Neuronal stem cell (in vitro differentiated cells): ENCODE data around the gene AK6.

Experiments used
- DNase-seq: peaks from one replicate; pipeline ENCODE4 v3.0.0-alpha.2; 2013; ENCODE audit warnings: low spot score
- H2AFZ ChIP-seq: one replicate; pipeline ENCODE4 v1.6.1; 2013; ENCODE audit warnings: mild to moderate bottlenecking, low read length, inconsistent platforms
- H2AK5ac ChIP-seq: 2 replicates; pipeline ENCODE4 v1.6.1; 2013; ENCODE audit warnings: low read depth, mild to moderate bottlenecking, inconsistent platforms, low read length, moderate library complexity, mixed read lengths
- H2BK120ac ChIP-seq: 2 replicates; pipeline ENCODE4 v1.6.1; 2013; ENCODE audit warnings: low read depth, mild to moderate bottlenecking, inconsistent platforms, low read length, moderate library complexity, mixed read lengths
- H2BK12ac ChIP-seq: one replicate; pipeline ENCODE4 v1.6.1; 2013; ENCODE audit warnings: low read length, inconsistent platforms
- H2BK15ac ChIP-seq: 2 replicates; pipeline ENCODE4 v1.6.1; 2013; ENCODE audit warnings: mild to moderate bottlenecking, low read length, inconsistent platforms, mixed read lengths
- H2BK5ac ChIP-seq: one replicate; pipeline ENCODE4 v1.6.1; 2013; ENCODE audit warnings: inconsistent platforms, mild to moderate bottlenecking, low read length, moderate library complexity
- H3K14ac ChIP-seq: one replicate; pipeline ENCODE4 v1.6.1; 2013; ENCODE audit warnings: low read length, inconsistent platforms
- H3K18ac ChIP-seq: 2 replicates; pipeline ENCODE4 v1.6.1; 2013; ENCODE audit warnings: low read length, inconsistent platforms
- H3K23ac ChIP-seq: 2 replicates; pipeline ENCODE4 v1.6.1; 2013; ENCODE audit warnings: low read depth, mild to moderate bottlenecking, mixed read lengths, low read length, inconsistent platforms; ENCODE audit not compliant: poor library complexity
- H3K27ac ChIP-seq: replicated peaks from 3 replicates; pipeline ENCODE4 v1.5.1; 2013; ENCODE audit warnings: low read length, inconsistent platforms
- H3K27me3 ChIP-seq, 3 experiments: 2 replicates each; pipeline ENCODE4 v1.6.1; 2013; ENCODE audit warnings: low read length in 3 of 3, mild to moderate bottlenecking in 2 of 3, inconsistent platforms in 1 of 3, low read depth in 1 of 3, mixed read lengths in 1 of 3, moderate library complexity in 1 of 3; ENCODE audit not compliant: control insufficient read depth in 3 of 3, insufficient read depth in 3 of 3
- H3K36me3 ChIP-seq, 2 donors: replicated peaks in 1 of 2; 2 replicates each; pipeline ENCODE4 v1.6.1; 2013; ENCODE audit warnings: low read length in 2 of 2; ENCODE audit not compliant: control insufficient read depth in 2 of 2, insufficient read depth in 2 of 2
- H3K4ac ChIP-seq: 2 replicates; pipeline ENCODE4 v1.6.1; 2013; ENCODE audit warnings: inconsistent platforms, mild to moderate bottlenecking, low read length, moderate library complexity
- H3K4me1 ChIP-seq, 2 donors: 1 replicate in 1 of 2; 2 replicates in 1 of 2; pipeline ENCODE4 v1.6.1; 2013; ENCODE audit warnings: low read length in 2 of 2, low read depth in 1 of 2; ENCODE audit not compliant: control insufficient read depth in 2 of 2, insufficient read depth in 1 of 2
- H3K4me2 ChIP-seq: one replicate; pipeline ENCODE4 v1.6.1; 2013; ENCODE audit warnings: mild to moderate bottlenecking, low read length, inconsistent platforms; ENCODE audit not compliant: insufficient read depth, poor library complexity, severe bottlenecking
- H3K4me3 ChIP-seq, 2 donors: 2 replicates each; pipeline ENCODE4 v1.5.1; 2013; ENCODE audit warnings: low read length in 2 of 2, mild to moderate bottlenecking in 2 of 2, inconsistent platforms in 1 of 2, moderate library complexity in 1 of 2
- H3K79me1 ChIP-seq: one replicate; pipeline ENCODE4 v1.6.1; 2013; ENCODE audit warnings: low read depth, mild to moderate bottlenecking, inconsistent platforms, low read length, moderate library complexity
- H3K9ac ChIP-seq: one replicate; pipeline ENCODE4 v1.6.1; 2013; ENCODE audit warnings: mild to moderate bottlenecking, low read depth, low read length, inconsistent platforms; ENCODE audit not compliant: poor library complexity
- H3K9me3 ChIP-seq, 2 donors: replicated peaks in 1 of 2; 2 replicates each; pipeline versions ENCODE3 to v1.6.1; 2013; ENCODE audit warnings: low read length in 2 of 2, mild to moderate bottlenecking in 2 of 2, inconsistent platforms in 1 of 2, low read depth in 1 of 2, mixed read lengths in 1 of 2, moderate library complexity in 1 of 2; ENCODE audit not compliant: control insufficient read depth in 2 of 2, insufficient read depth in 1 of 2
- H4K8ac ChIP-seq: one replicate; pipeline ENCODE4 v1.6.1; 2013; ENCODE audit warnings: low read depth, mild to moderate bottlenecking, inconsistent platforms, low read length, moderate library complexity
- H4K91ac ChIP-seq: one replicate; pipeline ENCODE4 v1.6.1; 2013; ENCODE audit warnings: low read length, low read depth, mild to moderate bottlenecking, inconsistent platforms; ENCODE audit not compliant: poor library complexity
- WGBS, 2 donors: extraction: QIAGEN DNeasy Blood & Tissue Kit; methylation state at CpG; one replicate each; pipeline ENCODE4 v1.1.7; 2013; ENCODE audit warnings: missing lambda C conversion rate in 2 of 2, mixed read lengths in 1 of 2; ENCODE audit not compliant: insufficient read length in 2 of 2, insufficient replicate concordance in 1 of 2; ENCODE audit errors: extremely low coverage in 2 of 2; 5-methylcytosine and 5-hydroxymethylcytosine counted together

AK6 gene

DNA sequence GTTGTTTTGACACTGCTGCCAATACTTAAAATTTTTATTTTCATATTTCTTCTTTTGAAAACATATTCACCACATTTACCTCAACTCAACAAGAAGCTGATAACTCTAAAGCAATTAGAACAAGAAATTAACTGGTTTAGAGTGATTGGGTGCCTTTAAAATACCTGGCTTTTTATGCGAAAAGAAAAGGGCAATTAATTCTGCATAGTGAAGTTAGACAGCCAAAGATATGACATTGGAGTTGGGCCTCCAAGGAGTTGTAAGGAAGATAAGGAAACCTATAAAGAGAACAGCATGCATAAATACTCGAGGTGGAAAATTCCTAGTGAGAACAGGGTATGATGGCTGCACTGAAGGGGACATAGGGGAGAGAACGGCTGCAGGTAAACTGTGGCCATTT lies 9.6 kb downstream of the AK6 start:
- no peak for DNase-seq
- H3K14ac ChIP-seq: no peak overlapping the region
- no peak overlapping the region for H4K91ac ChIP-seq
- H3K27me3 ChIP-seq: no peaks in the 10 kb centered on the region
- H3K9ac ChIP-seq: no peak overlapping the region
- no peaks in the 10 kb centered on the region for H3K4me1 ChIP-seq
- WGBS, 2 donors: no CpG with 5 or more reads among the region's 3 CpGs
- no peak overlapping the region for H2AFZ ChIP-seq
- no peak overlapping the region for H4K8ac ChIP-seq
- no peak overlapping the region for H3K4ac ChIP-seq
- H2BK12ac ChIP-seq: no peak overlapping the region
- no peak overlapping the region for H2BK15ac ChIP-seq
- no peak overlapping the region for H2BK5ac ChIP-seq
- no peak overlapping the region for H2BK120ac ChIP-seq
- H3K9me3 ChIP-seq: no peaks in the 10 kb centered on the region
- H3K18ac ChIP-seq: no peak overlapping the region
- H3K79me1 ChIP-seq: no peaks in the 10 kb centered on the region
- no peak overlapping the region for H3K23ac ChIP-seq
- no peak overlapping the region for H3K27ac ChIP-seq
- no peak overlapping the region for H3K4me3 ChIP-seq
- H3K36me3 ChIP-seq: peaks cover 6 to 72% of the 10 kb centered on the region in 2 donors
- no peak overlapping the region for H3K4me2 ChIP-seq
- no peak overlapping the region for H2AK5ac ChIP-seq

GRCh38 chr5:69350664-69351063 lies 18.7 kb downstream of the AK6 start:
- H3K4me1 ChIP-seq: no peaks in the 10 kb centered on the region
- no peak overlapping the region for H2AFZ ChIP-seq
- no peak overlapping the region for H3K27ac ChIP-seq
- no peak overlapping the region for H2AK5ac ChIP-seq
- H4K8ac ChIP-seq: no peak overlapping the region
- no peak overlapping the region for H3K4ac ChIP-seq
- no peak overlapping the region for H4K91ac ChIP-seq
- H3K36me3 ChIP-seq: peaks cover 6 to 57% of the 10 kb centered on the region in 2 donors
- no peak overlapping the region for H3K18ac ChIP-seq
- no peaks in the 10 kb centered on the region for H3K9me3 ChIP-seq
- H3K14ac ChIP-seq: no peak overlapping the region
- DNase-seq: no peak
- H3K4me3 ChIP-seq: no peak overlapping the region
- H3K4me2 ChIP-seq: no peak overlapping the region
- no peak overlapping the region for H3K23ac ChIP-seq
- no peak overlapping the region for H2BK120ac ChIP-seq
- no peak overlapping the region for H3K9ac ChIP-seq
- H2BK5ac ChIP-seq: no peak overlapping the region
- H2BK15ac ChIP-seq: no peak overlapping the region
- H3K27me3 ChIP-seq: no peaks in the 10 kb centered on the region
- H3K79me1 ChIP-seq: no peaks in the 10 kb centered on the region
- no peak overlapping the region for H2BK12ac ChIP-seq

DNA sequence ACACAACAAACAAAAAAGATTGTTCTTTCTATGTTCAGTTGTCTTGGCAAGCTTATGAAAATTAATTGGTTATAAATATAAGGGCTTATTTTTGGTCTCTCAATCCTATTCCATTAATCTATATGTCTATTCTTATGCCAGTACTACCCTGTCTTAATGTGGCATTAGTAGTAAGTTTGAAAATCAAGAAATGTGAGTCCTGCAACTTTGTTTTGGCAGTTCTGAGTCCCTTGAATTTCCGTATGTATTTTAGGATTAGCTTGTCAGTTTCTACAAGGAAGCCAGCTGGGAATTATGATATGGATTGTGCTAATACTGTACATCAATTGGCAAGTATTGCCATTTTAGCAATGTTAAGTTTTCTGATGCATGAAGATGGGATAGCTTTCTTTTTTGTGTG lies 26.2 kb downstream of the AK6 start:
- no peak overlapping the region for H2BK120ac ChIP-seq
- H3K4me2 ChIP-seq: no peak overlapping the region
- no peak overlapping the region for H4K8ac ChIP-seq
- H3K23ac ChIP-seq: no peak overlapping the region
- H3K9ac ChIP-seq: no peak overlapping the region
- H2BK15ac ChIP-seq: no peak overlapping the region
- no peak overlapping the region for H3K4ac ChIP-seq
- no peak overlapping the region for H2BK12ac ChIP-seq
- H2AK5ac ChIP-seq: no peak overlapping the region
- H3K27me3 ChIP-seq: no peaks in the 10 kb centered on the region
- H3K36me3 ChIP-seq: no peaks in the 10 kb centered on the region
- H3K14ac ChIP-seq: no peak overlapping the region
- no peaks in the 10 kb centered on the region for H3K79me1 ChIP-seq
- H3K27ac ChIP-seq: no peak overlapping the region
- no peak overlapping the region for H2BK5ac ChIP-seq
- no peak for DNase-seq
- H3K9me3 ChIP-seq: peaks cover 0 to 1% of the 10 kb centered on the region in 2 donors
- WGBS, 2 donors: no CpG with 5 or more reads among the region's 1 CpG
- no peak overlapping the region for H3K18ac ChIP-seq
- no peak overlapping the region for H2AFZ ChIP-seq
- no peak overlapping the region for H4K91ac ChIP-seq
- no peak overlapping the region for H3K4me3 ChIP-seq
- H3K4me1 ChIP-seq: no peaks in the 10 kb centered on the region

GRCh38 chr5:69341520-69342161 lies 27.7 kb downstream of the AK6 start:
- Histone ChIP-seq H3K4me2 (no peak overlapping the region), H3K36me3 (no peaks in the 10 kb centered on the region), H4K91ac (no peak overlapping the region), H3K27me3 (no peaks in the 10 kb centered on the region), H2AFZ (no peak overlapping the region), H3K4me1 (no peaks in the 10 kb centered on the region), H2BK15ac (no peak overlapping the region), H3K27ac (no peak overlapping the region), H2AK5ac (no peak overlapping the region), H3K4me3 (no peak overlapping the region), H3K79me1 (no peaks in the 10 kb centered on the region), H3K14ac (no peak overlapping the region), H4K8ac (no peak overlapping the region), H2BK12ac (no peak overlapping the region), H3K9ac (no peak overlapping the region), H2BK5ac (no peak overlapping the region), H3K9me3 (peaks cover 0 to 1% of the 10 kb centered on the region in 2 donors), H3K18ac (no peak overlapping the region), H3K23ac (no peak overlapping the region), H3K4ac (no peak overlapping the region), H2BK120ac (no peak overlapping the region)
- DNase-seq: no peak
- WGBS, 2 donors: no CpG with 5 or more reads among the region's 4 CpGs
